WTC11 (cell line): ENCODE data around the gene CISTR. TPM values are rescaled to one million over a fixed set of nuclear protein-coding genes. Genes with fewer than 3 reads are reported as not detected.
"Not testable (repeated sequence)": the region's sequence is repeated elsewhere in the genome, so short reads cannot be mapped to it uniquely, and the experiment has no call there.

Experiments
- ATAC-seq: fragments of 200-7000 bp; cut with Tn5 transposase; 2 replicates; pipeline ENCODE4 v1.10.0; 2021; ENCODE audit warnings: mild to moderate bottlenecking, moderate library complexity
- CTCF ChIA-PET: fragments of 300-600 bp; sonication (Branson Sonifier 250); formaldehyde crosslinking; loops from one replicate; lab custom pipeline; 2021; ENCODE audit warnings: antibody characterized with exemption; lab: Charles Lee
- POLR2A ChIA-PET: fragments of 350-600 bp; sonication (Branson Sonifier 250); formaldehyde crosslinking; loops from one replicate; lab custom pipeline; 2021; ENCODE audit warnings: antibody characterized with exemption; lab: Charles Lee
- DNase-seq: peaks from one replicate; pipeline ENCODE4 v3.0.0; 2021; ENCODE audit warnings: low spot score
- H3K27ac Mint-ChIP-seq: 2 replicates; pipeline ENCODE4 v1.8.0; 2021; ENCODE audit warnings: mixed read lengths
- H3K27me3 Mint-ChIP-seq: 2 replicates; pipeline ENCODE4 v1.8.0; 2021; ENCODE audit warnings: low read depth, mild to moderate bottlenecking, moderate library complexity, mixed read lengths
- H3K36me3 Mint-ChIP-seq: 2 replicates; pipeline ENCODE4 v1.8.0; 2021; ENCODE audit warnings: mixed read lengths
- H3K4me1 Mint-ChIP-seq: 2 replicates; pipeline ENCODE4 v1.8.0; 2022; ENCODE audit warnings: mixed read lengths
- H3K4me3 Mint-ChIP-seq: 2 replicates; pipeline ENCODE4 v1.8.0; 2021; ENCODE audit warnings: mild to moderate bottlenecking, moderate library complexity, mixed read lengths
- H3K9me3 Mint-ChIP-seq: 2 replicates; pipeline ENCODE4 v1.8.0; 2021; ENCODE audit warnings: mixed read lengths
- CDX4 ChIP-seq: fragments of 250-450 bp; sonication (Bioruptor Pico); IDR thresholded peaks from 2 replicates; pipeline ENCODE4 v1.9.0; 2021; ENCODE audit warnings: moderate library complexity, mild to moderate bottlenecking, inconsistent platforms, borderline replicate concordance
- EMX1 ChIP-seq: fragments of 250-450 bp; sonication (Bioruptor Pico); IDR thresholded peaks from 2 replicates; pipeline ENCODE4 v1.8.0; 2021; ENCODE audit warnings: mild to moderate bottlenecking
- FOXJ3 ChIP-seq: sonication (generic); formaldehyde crosslinking; IDR thresholded peaks from 2 replicates; pipeline ENCODE4 v1.9.0; 2021; ENCODE audit warnings: missing genetic modification reagents, mild to moderate bottlenecking, borderline replicate concordance
- FOXP1 ChIP-seq: sonication (generic); formaldehyde crosslinking; IDR thresholded peaks from 2 replicates; pipeline ENCODE4 v1.8.0; 2022; ENCODE audit warnings: missing genetic modification reagents, mild to moderate bottlenecking, moderate library complexity, borderline replicate concordance
- HMGA2 ChIP-seq: fragments of 250-450 bp; sonication (Bioruptor Pico); IDR thresholded peaks from 2 replicates; pipeline ENCODE4 v1.4.0; 2021; ENCODE audit warnings: mild to moderate bottlenecking, moderate library complexity
- JUN ChIP-seq: sonication (generic); formaldehyde crosslinking; IDR thresholded peaks from 2 replicates; pipeline ENCODE4 v1.8.0; 2023; ENCODE audit warnings: mild to moderate bottlenecking, missing genetic modification reagents
- NFYB ChIP-seq: sonication (generic); formaldehyde crosslinking; conservative IDR thresholded peaks from 2 replicates; pipeline ENCODE4 v1.8.0; 2022; ENCODE audit warnings: low read depth, missing genetic modification reagents
- PREB ChIP-seq: sonication (generic); formaldehyde crosslinking; IDR thresholded peaks from 2 replicates; pipeline ENCODE4 v1.8.1; 2022; ENCODE audit warnings: mild to moderate bottlenecking, missing genetic modification reagents, moderate library complexity, borderline replicate concordance
- PRRX2 ChIP-seq: fragments of 250-450 bp; sonication (Bioruptor Pico); IDR thresholded peaks from 2 replicates; pipeline ENCODE4 v1.8.0; 2021; ENCODE audit warnings: mild to moderate bottlenecking
- SP1 ChIP-seq: sonication (generic); formaldehyde crosslinking; conservative IDR thresholded peaks from 2 replicates; pipeline ENCODE4 v1.8.1; 2022; ENCODE audit warnings: missing genetic modification reagents
- ZNF396 ChIP-seq: fragments of 250-450 bp; sonication (Bioruptor Pico); IDR thresholded peaks from 2 replicates; pipeline ENCODE4 v1.8.0; 2021; ENCODE audit warnings: mild to moderate bottlenecking, moderate library complexity, borderline replicate concordance
- ZSCAN18 ChIP-seq: fragments of 250-450 bp; sonication (Bioruptor Pico); IDR thresholded peaks from 2 replicates; pipeline ENCODE4 v2.1.2; 2022; ENCODE audit warnings: mild to moderate bottlenecking, moderate library complexity
- total RNA-seq: library from RNA; stranded (reverse); gene quantifications from 3 replicates; pipeline ENCODE4 v1.2.3, GENCODE V29; 2021
- TF ChIP-seq, protein P1 (sequence below): sonication (generic); formaldehyde crosslinking; IDR thresholded peaks from 2 replicates; pipeline ENCODE4 v1.8.1; 2022; ENCODE audit warnings: low read depth, missing genetic modification reagents, borderline replicate concordance
- TF ChIP-seq, protein P2 (sequence below): fragments of 250-450 bp; sonication (Bioruptor Pico); IDR thresholded peaks from 2 replicates; pipeline ENCODE4 v1.9.0; 2021; ENCODE audit warnings: mild to moderate bottlenecking
- TF ChIP-seq, protein P3 (sequence below): sonication (generic); formaldehyde crosslinking; conservative IDR thresholded peaks from 2 replicates; pipeline ENCODE4 v1.8.1; 2022; ENCODE audit warnings: mild to moderate bottlenecking, missing genetic modification reagents
- TF ChIP-seq, protein P4 (sequence below): sonication (generic); formaldehyde crosslinking; IDR thresholded peaks from 2 replicates; pipeline ENCODE4 v1.8.1; 2022; ENCODE audit warnings: low read depth, mild to moderate bottlenecking, moderate library complexity, missing genetic modification reagents, borderline replicate concordance

Gene CISTR
- total RNA-seq, 1 experiment from 2014 or later = 0.81 TPM

GRCh38 chr12:53780323-53780722 lies 28.5 kb upstream of the CISTR start (continued):
- TF ChIP-seq CDX4 (CRISPR knock-in tag) = no peak

DNA sequence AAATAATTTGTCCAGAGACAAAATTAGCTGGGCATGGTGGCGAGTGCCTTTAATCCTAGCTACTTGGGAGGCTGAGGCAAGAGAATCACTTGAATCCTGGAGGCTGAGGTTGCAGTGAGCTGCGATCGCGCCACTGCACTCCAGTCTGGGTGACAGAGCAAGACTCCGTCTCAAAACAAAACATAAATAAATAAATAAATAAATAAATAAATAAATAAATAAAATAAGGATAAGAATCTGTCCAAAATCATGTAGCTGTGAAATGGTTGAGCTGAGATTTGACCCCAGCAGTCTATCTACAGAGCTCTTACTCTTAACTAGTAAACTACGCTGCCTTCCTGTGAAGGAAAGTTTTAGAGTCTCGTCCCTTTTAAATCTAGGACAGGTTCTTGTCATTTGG lies 27.9 kb upstream of the CISTR start:
- H3K36me3 Mint-ChIP-seq, ATAC-seq, DNase-seq, H3K9me3 Mint-ChIP-seq, H3K4me3 Mint-ChIP-seq, H3K27me3 Mint-ChIP-seq, H3K27ac Mint-ChIP-seq, POLR2A ChIA-PET: not testable (repeated sequence)
- CTCF ChIA-PET = interaction anchor here (0.9 to 2.2 kb wide), 5 partner anchors 10 to 36 kb away, joined by 3 to 12 read pairs (median 5); no protein-coding TSS in a partner anchor
- H3K4me1 Mint-ChIP-seq = peaks cover 17% of the 10 kb centered on the region

DNA sequence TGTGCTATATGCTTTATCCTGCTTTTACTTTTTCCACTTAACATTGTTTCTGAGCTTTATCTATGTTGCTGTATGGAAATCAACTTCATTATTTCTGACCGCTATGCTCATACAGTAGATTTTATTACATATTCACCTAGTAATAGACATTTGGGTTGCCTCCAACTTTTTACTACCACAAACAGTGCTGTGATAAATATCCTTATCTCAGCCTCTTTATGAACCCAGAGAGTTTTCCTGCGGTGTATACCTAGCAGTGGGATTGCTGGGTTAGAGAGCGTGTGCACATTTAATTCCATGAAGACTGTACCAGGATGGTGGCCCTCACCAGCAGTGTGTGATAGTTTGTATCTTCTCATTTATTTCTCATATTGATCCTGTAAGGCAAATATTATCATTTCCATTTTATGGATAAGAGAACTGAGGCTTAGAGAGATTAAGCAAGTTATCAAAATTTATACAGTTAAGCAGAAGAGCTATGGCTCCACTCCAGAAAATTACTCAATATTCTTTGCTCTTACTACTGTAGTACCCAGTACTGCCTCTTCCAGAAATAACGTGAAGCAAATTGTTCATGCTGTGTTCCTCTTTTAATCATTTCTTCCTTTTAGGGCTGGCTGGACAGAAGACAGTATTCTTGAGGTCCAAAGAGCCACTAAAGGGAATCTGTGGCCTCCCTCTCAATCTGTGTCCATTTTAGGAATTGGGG lies 26.3 kb upstream of the CISTR start:
- H3K9me3 Mint-ChIP-seq = no peaks in the 10 kb centered on the region
- no peak for DNase-seq
- H3K27ac Mint-ChIP-seq = no peak overlapping the region
- H3K4me1 Mint-ChIP-seq = peaks cover 17% of the 10 kb centered on the region
- H3K27me3 Mint-ChIP-seq = no peaks in the 10 kb centered on the region; the same call in none of the 2 replicates
- TF ChIP-seq PRRX2 (CRISPR knock-in tag) (no peak), EMX1 (CRISPR knock-in tag) (no peak), NFYB (CRISPR knock-in tag) (no peak), ZSCAN18 (CRISPR knock-in tag) (no peak), JUN (CRISPR knock-in tag) (no peak), PREB (no peak), ZNF396 (CRISPR knock-in tag) (no peak), FOXJ3 (CRISPR knock-in tag) (no peak), HMGA2 (no peak), FOXP1 (no peak), SP1 (CRISPR knock-in tag) (no peak)
- TF ChIP-seq, protein P1, sequence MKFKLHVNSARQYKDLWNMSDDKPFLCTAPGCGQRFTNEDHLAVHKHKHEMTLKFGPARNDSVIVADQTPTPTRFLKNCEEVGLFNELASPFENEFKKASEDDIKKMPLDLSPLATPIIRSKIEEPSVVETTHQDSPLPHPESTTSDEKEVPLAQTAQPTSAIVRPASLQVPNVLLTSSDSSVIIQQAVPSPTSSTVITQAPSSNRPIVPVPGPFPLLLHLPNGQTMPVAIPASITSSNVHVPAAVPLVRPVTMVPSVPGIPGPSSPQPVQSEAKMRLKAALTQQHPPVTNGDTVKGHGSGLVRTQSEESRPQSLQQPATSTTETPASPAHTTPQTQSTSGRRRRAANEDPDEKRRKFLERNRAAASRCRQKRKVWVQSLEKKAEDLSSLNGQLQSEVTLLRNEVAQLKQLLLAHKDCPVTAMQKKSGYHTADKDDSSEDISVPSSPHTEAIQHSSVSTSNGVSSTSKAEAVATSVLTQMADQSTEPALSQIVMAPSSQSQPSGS (CRISPR knock-in tag) = no peak
- TF ChIP-seq, protein P2, sequence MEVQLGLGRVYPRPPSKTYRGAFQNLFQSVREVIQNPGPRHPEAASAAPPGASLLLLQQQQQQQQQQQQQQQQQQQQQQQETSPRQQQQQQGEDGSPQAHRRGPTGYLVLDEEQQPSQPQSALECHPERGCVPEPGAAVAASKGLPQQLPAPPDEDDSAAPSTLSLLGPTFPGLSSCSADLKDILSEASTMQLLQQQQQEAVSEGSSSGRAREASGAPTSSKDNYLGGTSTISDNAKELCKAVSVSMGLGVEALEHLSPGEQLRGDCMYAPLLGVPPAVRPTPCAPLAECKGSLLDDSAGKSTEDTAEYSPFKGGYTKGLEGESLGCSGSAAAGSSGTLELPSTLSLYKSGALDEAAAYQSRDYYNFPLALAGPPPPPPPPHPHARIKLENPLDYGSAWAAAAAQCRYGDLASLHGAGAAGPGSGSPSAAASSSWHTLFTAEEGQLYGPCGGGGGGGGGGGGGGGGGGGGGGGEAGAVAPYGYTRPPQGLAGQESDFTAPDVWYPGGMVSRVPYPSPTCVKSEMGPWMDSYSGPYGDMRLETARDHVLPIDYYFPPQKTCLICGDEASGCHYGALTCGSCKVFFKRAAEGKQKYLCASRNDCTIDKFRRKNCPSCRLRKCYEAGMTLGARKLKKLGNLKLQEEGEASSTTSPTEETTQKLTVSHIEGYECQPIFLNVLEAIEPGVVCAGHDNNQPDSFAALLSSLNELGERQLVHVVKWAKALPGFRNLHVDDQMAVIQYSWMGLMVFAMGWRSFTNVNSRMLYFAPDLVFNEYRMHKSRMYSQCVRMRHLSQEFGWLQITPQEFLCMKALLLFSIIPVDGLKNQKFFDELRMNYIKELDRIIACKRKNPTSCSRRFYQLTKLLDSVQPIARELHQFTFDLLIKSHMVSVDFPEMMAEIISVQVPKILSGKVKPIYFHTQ (CRISPR knock-in tag) = no peak
- TF ChIP-seq, protein P3, sequence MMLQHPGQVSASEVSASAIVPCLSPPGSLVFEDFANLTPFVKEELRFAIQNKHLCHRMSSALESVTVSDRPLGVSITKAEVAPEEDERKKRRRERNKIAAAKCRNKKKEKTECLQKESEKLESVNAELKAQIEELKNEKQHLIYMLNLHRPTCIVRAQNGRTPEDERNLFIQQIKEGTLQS (CRISPR knock-in tag) = no peak
- TF ChIP-seq, protein P4, sequence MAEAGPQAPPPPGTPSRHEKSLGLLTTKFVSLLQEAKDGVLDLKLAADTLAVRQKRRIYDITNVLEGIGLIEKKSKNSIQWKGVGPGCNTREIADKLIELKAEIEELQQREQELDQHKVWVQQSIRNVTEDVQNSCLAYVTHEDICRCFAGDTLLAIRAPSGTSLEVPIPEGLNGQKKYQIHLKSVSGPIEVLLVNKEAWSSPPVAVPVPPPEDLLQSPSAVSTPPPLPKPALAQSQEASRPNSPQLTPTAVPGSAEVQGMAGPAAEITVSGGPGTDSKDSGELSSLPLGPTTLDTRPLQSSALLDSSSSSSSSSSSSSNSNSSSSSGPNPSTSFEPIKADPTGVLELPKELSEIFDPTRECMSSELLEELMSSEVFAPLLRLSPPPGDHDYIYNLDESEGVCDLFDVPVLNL (CRISPR knock-in tag) = no peak
- TF ChIP-seq, all 79 proteins: peak for 0
- H3K36me3 Mint-ChIP-seq = no peaks in the 10 kb centered on the region
- CTCF ChIA-PET = interaction anchor here (0.8 to 2.2 kb wide), 2 partner anchors 21 to 35 kb away, joined by 3 to 6 read pairs; no protein-coding TSS in a partner anchor
- ATAC-seq = no peak
- POLR2A ChIA-PET = no interaction called here
- no peak overlapping the region for H3K4me3 Mint-ChIP-seq
